ENCODE results near the gene HSD17B1. TPM values are rescaled to one million over a fixed set of nuclear protein-coding genes. Genes with fewer than 3 reads are reported as not detected.

HSD17B1 gene
- total and polyA plus RNA-seq, 2 of the 13 experiments (the other 11 are each of a cell fraction or from before 2014, with no cell fraction given), result 0.54 to 0.93 TPM

GRCh38 chr17:42517516-42517915, 35.2 kb upstream of the HSD17B1 start (continued):
- TF ChIP-seq ZSCAN31 (CRISPR knock-in tag; IDR thresholded peaks at IDR 0.05; ENCODE audit: low read depth) (no peak), SP5 (CRISPR knock-in tag; IDR thresholded peaks at IDR 0.05; ENCODE audit: borderline replicate concordance, low read depth) (no peak), IRX3 (CRISPR knock-in tag; IDR thresholded peaks at IDR 0.05; ENCODE audit: borderline replicate concordance, low read depth) (no peak), THAP11 (CRISPR knock-in tag; IDR thresholded peaks at IDR 0.05) (peak; percentile 46; the same call in 1 of the 2 replicates), GPBP1L1 (CRISPR knock-in tag; IDR thresholded peaks at IDR 0.05) (no peak), KMT2A (CRISPR knock-in tag; IDR thresholded peaks at IDR 0.05) (0 out of 2 replicates have a peak, but pooled peaks have one; percentile 48), RBM39 (IDR thresholded peaks at IDR 0.05; ENCODE audit: low read depth, low read length, poor library complexity, severe bottlenecking) (no peak), ATF7-NPFF (CRISPR knock-in tag; IDR thresholded peaks at IDR 0.05; ENCODE audit: low read depth) (no peak), GABPA (IDR thresholded peaks at IDR 0.05; ENCODE audit: low read depth, low read length) (no peak), GABPA (CRISPR knock-in tag; IDR thresholded peaks at IDR 0.05; ENCODE audit: low read depth) (no peak), UBTF (CRISPR knock-in tag; IDR thresholded peaks at IDR 0.05) (no peak), HOMEZ (CRISPR knock-in tag; IDR thresholded peaks at IDR 0.05; ENCODE audit: low read depth) (0 out of 2 replicates have a peak, but pooled peaks have one; percentile 35), GTF2F1 (IDR thresholded peaks at IDR 0.05; ENCODE audit: low read length) (no peak), ZMAT3 (CRISPR knock-in tag; conservative IDR thresholded peaks at IDR 0.05) (no peak), NRL (CRISPR knock-in tag; IDR thresholded peaks at IDR 0.05; ENCODE audit: borderline replicate concordance) (no peak), DPF2 (CRISPR knock-in tag; IDR thresholded peaks at IDR 0.05; ENCODE audit: borderline replicate concordance, low read depth) (no peak), TRIM22 (IDR thresholded peaks at IDR 0.05) (no peak), ZNF512B (CRISPR knock-in tag; IDR thresholded peaks at IDR 0.05; ENCODE audit: borderline replicate concordance) (no peak), ELK4 (CRISPR knock-in tag; IDR thresholded peaks at IDR 0.05; ENCODE audit: borderline replicate concordance) (no peak), MATR3 (CRISPR knock-in tag; IDR thresholded peaks at IDR 0.05) (no peak), ZNF282 (IDR thresholded peaks at IDR 0.05; ENCODE audit: partially characterized antibody) (no peak)
